ENCODE data around the gene ZNF285.
"Not testable (repeated sequence)": the region's sequence is repeated elsewhere in the genome, so short reads cannot be mapped to it uniquely, and the experiment has no call there.

ZNF285 gene

DNA sequence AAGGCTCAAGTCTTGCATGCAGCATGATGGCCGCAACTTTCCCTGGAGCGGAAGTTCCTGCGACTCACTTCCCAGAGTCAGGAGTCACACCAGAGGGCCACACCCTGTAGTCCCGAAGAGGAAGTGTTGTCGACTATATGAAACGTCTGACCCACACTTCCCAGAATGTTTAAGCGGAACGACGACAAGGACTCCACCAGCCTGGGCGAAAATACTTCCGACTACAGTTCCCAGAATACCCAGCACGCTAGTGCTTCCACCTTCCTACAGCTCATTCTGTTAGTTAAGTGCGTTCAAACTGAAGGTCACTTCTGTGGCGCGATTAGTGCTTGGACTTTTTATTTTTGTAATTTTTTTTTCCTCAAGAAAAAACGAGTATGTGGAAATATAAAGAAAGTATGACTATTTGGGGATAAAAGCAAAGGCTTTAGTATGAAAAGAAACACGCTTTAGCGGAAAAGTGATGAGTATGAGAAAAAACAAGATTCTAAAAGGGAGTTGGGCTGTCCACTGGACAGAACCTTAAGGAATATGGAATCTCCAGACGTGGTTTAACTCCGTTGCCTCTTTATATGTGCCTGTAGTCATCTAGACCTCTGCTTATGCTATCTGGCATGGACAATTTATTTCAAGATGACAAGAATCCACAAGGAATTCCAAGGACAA lies 29.5 kb downstream of the ZNF285 start:
- TF ChIP-seq, protein P1, sequence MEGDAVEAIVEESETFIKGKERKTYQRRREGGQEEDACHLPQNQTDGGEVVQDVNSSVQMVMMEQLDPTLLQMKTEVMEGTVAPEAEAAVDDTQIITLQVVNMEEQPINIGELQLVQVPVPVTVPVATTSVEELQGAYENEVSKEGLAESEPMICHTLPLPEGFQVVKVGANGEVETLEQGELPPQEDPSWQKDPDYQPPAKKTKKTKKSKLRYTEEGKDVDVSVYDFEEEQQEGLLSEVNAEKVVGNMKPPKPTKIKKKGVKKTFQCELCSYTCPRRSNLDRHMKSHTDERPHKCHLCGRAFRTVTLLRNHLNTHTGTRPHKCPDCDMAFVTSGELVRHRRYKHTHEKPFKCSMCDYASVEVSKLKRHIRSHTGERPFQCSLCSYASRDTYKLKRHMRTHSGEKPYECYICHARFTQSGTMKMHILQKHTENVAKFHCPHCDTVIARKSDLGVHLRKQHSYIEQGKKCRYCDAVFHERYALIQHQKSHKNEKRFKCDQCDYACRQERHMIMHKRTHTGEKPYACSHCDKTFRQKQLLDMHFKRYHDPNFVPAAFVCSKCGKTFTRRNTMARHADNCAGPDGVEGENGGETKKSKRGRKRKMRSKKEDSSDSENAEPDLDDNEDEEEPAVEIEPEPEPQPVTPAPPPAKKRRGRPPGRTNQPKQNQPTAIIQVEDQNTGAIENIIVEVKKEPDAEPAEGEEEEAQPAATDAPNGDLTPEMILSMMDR (IDR thresholded peaks at IDR 0.05; ENCODE audit: extremely low read depth, missing control alignments) = no peak
- DNase-seq (ENCODE audit: low spot score) = no peak

DNA sequence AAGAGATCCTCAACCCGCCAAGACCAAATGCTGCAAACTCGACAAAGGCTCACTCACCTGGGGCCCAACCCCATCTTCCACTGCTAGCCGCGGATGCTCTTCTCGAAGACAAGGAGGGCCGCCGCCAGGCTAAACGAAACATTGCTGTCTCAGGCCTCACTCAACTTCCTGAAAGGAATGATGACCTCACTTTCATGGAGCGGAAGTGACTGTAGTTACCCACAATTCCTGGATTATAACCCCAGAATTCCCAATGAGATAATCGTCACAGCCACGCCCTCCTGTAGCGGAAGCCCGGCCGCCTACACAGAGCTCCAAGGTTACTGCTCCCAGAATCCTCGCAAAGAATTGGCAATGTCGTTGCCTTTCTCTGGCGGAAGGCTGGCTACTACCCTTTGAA lies 34.4 kb downstream of the ZNF285 start:
- no peak for DNase-seq (ENCODE audit: low spot score)
- TF ChIP-seq, protein P1 (IDR thresholded peaks at IDR 0.05; ENCODE audit: extremely low read depth, missing control alignments) = no peak

DNA sequence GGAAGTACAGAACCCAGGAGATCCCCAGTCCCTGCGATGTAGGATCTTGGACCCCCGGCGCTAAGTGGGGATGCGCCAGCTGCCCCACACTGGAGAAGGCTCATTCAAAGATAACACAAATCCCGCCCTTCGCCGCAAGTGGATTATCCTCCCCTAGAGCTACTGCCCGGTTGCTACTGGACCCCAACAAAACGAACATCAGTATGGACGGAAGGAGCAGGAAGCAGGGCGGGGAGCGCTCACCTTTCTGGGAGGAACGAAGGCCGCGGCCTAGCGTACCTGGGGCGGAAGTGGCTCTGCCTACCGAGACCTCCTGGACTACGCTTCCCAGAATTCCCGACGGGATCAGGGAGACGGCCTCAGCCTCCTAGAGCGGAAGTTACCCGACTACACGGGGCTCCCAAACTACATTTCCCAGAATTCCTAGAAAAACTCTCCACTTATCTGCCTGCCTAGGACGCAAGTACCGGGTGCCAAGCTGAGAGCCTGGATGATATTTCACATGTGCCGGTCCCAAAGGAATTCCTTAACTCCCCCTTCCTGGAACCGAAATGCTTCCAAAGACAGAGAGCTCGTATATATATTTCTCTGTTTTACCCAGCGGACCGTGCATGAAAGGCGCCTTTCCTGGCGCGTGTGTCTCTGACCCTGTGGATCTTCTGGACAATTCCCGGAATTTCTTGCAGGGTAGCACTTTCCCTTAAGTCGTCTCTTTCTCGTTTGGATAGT lies 44.9 kb downstream of the ZNF285 start, which contains the start of gene ZNF112:
TSS of gene ZNF112 (minus strand) at position 298 of the 729 bp plus-strand sequence. CDS start 16,141 bp downstream, outside the sequence.
- DNase-seq (ENCODE audit: low spot score) = no peak
- TF ChIP-seq, protein P1 (IDR thresholded peaks at IDR 0.05; ENCODE audit: extremely low read depth, missing control alignments) = no peak

DNA sequence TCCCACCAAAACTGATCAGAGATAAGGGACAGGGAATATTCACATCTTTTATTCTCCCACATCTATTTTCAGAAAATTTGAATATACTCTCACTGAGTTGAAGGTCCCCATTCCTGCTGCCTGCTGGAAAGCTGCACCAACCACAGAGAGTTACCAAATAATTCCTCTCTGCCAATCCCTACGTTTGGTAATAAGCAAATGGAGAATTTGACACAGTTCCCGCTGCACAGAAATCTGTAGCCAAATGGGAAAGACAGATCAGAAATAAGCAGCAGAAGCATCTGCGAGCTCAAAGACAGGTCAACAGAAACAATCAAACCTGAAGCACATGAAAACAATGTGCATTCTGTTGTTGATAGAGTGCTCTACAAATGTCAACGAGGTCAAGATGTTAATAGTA lies 54.9 kb downstream of the ZNF285 start:
- TF ChIP-seq, protein P1 (IDR thresholded peaks at IDR 0.05; ENCODE audit: extremely low read depth, missing control alignments) = no peak
- DNase-seq (ENCODE audit: low spot score) = no peak

DNA sequence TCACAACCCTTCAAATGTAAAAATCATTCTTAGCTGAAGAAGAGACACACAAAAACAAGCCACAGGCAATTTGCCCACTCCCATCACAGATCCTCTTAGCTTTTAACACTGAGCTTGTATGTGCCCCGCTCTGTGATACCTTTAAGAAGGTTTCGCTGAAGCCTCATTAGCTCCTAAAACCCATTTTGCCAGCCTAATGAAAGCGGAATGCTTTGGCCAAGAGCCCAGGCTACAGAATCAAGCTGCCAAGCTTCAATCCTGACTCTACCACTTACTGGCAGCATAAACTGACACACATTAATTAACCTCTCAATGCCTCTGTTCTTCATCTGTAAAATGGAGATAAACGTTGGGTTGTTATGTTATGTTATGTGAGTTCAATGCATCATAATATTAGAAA lies 55.4 kb downstream of the ZNF285 start:
- TF ChIP-seq, protein P1 (IDR thresholded peaks at IDR 0.05; ENCODE audit: extremely low read depth, missing control alignments) = no peak
- no peak for DNase-seq (ENCODE audit: low spot score)

DNA sequence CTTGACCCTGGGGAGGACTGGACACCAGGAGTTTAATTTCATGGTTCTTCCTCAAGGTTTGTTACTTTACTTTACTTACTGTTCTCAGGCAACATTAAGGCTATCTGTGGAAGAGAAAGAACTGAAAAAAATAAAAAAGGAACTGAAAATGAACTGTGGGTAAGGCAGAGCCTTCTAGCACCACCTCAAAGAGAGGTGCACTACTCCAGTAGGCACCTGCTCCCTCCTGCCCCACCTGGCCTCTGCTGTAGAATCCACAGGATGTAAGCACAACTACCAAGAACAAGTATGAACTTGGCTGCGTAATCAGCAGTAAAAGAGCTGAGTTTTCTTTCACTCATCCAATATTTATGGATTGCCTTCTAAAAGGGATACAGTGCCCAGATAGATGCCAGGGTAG lies 57.2 kb downstream of the ZNF285 start:
- DNase-seq (ENCODE audit: low spot score) = no peak
- TF ChIP-seq, protein P1 (IDR thresholded peaks at IDR 0.05; ENCODE audit: extremely low read depth, missing control alignments) = no peak

DNA sequence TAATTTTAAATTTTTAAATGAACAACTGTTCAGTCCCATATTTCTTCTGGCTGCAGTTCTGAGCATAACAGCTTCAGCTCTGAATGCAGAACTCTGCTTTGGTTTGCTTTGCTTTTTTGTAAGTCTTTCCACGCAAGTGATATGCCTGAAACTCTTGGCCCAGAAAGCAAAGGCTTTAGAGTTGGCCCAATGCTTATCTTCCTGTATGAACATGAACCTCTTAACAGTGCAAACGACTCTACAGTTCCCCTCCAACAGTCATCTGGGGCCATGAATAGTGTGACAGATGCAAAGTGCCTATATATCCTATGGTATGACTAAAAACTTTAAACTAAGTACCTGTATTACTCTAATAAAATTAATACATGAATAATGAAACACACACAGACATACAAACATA lies 59.6 kb downstream of the ZNF285 start:
- no peak for DNase-seq (ENCODE audit: low spot score)
- TF ChIP-seq, protein P1 (IDR thresholded peaks at IDR 0.05; ENCODE audit: extremely low read depth, missing control alignments) = no peak

DNA sequence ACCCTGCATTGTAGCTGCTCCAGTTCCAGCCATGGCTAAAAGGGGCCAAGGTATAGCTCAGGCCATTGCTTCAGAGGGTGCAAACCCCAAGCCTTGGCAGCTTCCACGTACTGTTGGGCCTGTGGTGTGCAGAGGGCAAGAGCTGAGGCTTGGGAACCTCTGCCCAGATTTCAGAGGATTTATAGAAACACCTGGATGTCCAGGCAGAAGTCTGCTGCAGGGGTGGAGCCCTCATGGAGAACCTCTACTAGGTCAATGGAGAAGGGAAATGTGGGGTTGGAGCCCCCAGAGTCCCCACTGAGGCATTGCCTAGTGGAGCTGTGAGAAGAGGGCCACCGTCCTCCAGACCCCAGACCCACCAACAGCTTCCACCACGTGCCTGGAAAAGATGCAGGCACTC lies 66.8 kb downstream of the ZNF285 start:
- DNase-seq (ENCODE audit: low spot score) = not testable (repeated sequence)

Measured in GM20000 (cell line).